Kidney (tissue), 14 donors: Measurements from ENCODE around the gene MUC6. TPM values are rescaled to one million over a fixed set of nuclear protein-coding genes. Genes with fewer than 3 reads are reported as not detected.

Experiments
- DNase-seq, 5 donors: peaks; one replicate each; pipeline ENCODE4 v3.0.0-alpha.2; 2013 to 2020
- FAIRE-seq: peaks from 2 replicates; lab custom pipeline; 2012; peaks lifted over from hg19 to GRCh38; lab: Jason Lieb, UNC
- H3K27ac ChIP-seq, 2 donors: one replicate each; pipeline ENCODE4 v1.7.0; 2013; ENCODE audit warnings: low read depth in 2 of 2, low read length in 2 of 2, inconsistent platforms in 1 of 2
- H3K27me3 ChIP-seq: one replicate; pipeline ENCODE4 v1.7.1; 2013; ENCODE audit warnings: low read length, inconsistent platforms; ENCODE audit not compliant: control insufficient read depth, insufficient read depth
- H3K36me3 ChIP-seq, 3 donors: one replicate each; pipeline versions ENCODE4 v1.7.0 to v1.7.1; 2013; ENCODE audit warnings: low read length in 3 of 3, control low read depth in 1 of 3, inconsistent platforms in 1 of 3; ENCODE audit not compliant: insufficient read depth in 3 of 3, control insufficient read depth in 2 of 3
- H3K4me1 ChIP-seq, 3 donors: one replicate each; pipeline versions ENCODE4 v1.7.0 to v1.7.1; 2013; ENCODE audit warnings: low read length in 3 of 3, inconsistent platforms in 1 of 3, low read depth in 1 of 3; ENCODE audit not compliant: control insufficient read depth in 2 of 3, insufficient read depth in 2 of 3
- H3K4me3 ChIP-seq, 3 donors: one replicate each; pipeline versions ENCODE4 v1.7.0 to v1.8.1; 2013; ENCODE audit warnings: low read length in 3 of 3, control low read depth in 1 of 3, inconsistent platforms in 1 of 3
- H3K9ac ChIP-seq, 3 donors: one replicate each; pipeline versions ENCODE4 v1.7.0 to v1.7.1; 2013; ENCODE audit warnings: low read length in 3 of 3, control low read depth in 1 of 3, inconsistent platforms in 1 of 3
- H3K9me3 ChIP-seq, 3 donors: one replicate each; pipeline versions ENCODE4 v1.7.0 to v1.7.1; 2013; ENCODE audit warnings: low read length in 3 of 3, control low read depth in 1 of 3, inconsistent platforms in 1 of 3; ENCODE audit not compliant: control insufficient read depth in 2 of 3, insufficient read depth in 1 of 3
- intact Hi-C: fragments of 100-400 bp; cut with DNase I; formaldehyde crosslinking; loops from one replicate; pipeline ENCODE4 v1.11.1; 2022
- polyA plus RNA-seq: library from polyadenylated mRNA; stranded (reverse); fragments of 350-450 nt; fragmentation: Illumina TruSeq; extraction: RNeasy Lipid Tissue Mini Kit (QIAGEN cat#74804); gene quantifications from one replicate; pipeline ENCODE4 v1.2.3, GENCODE V29; 2014; ENCODE audit warnings: low read depth, low replicate concordance; ENCODE audit not compliant: insufficient read depth
- total RNA-seq: library from RNA; stranded (reverse); fragmentation: NEBNext Ultra II Directional; extraction: Animal tissue kit (Norgen Biotek cat#: 25700); gene quantifications from one replicate; pipeline ENCODE4 v1.2.1, GENCODE V29; 2021
- TF ChIP-seq, protein P1 (sequence below): IDR thresholded peaks from 3 replicates; pipeline ENCODE4 v1.5.1; 2012; ENCODE audit warnings: mild to moderate bottlenecking, moderate library complexity, borderline replicate concordance; ENCODE audit not compliant: insufficient read depth; ENCODE audit errors: extremely low read depth
- donor health status: control.
- donor health status: control.
- donor health status: control.
- donor health status: control.
- donor health status: control.
- donor health status: DM: yes; HTN: yes; CAD: no.
- donor health status: Normal renal cell carcinoma (clear cell type).

MUC6 gene
- total and polyA plus RNA-seq, 2 donors from 2014 or later: 1.1 to 3.0 TPM

DNA sequence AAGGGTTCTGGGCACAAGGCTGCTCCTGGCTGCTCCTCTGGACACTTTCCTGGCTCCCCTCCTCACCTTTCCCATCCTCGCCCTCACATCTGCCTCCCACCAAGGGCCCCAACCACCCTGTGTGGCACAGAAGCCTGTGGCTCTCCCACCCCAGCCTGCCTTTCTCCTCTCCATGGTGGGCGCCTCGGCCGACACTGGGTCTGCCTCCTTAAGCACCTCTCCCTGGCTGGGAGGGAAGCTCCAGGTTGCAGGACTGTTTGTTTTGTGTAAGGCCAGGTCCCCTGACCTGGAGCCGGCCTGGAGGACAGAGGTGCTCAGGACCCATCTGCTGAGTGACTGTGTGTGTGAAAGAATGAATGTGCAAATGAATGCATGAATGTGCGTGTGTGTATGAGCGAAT lies 14.1 kb downstream of the MUC6 start:
- Histone ChIP-seq H3K4me1 (no peaks in the 10 kb centered on the region), H3K9me3 (peaks cover 0 to 3% (median 0%) of the 10 kb centered on the region in 3 donors), H3K9ac (no peak overlapping the region), H3K36me3 (peaks cover 0 to 2% (median 0%) of the 10 kb centered on the region in 3 donors), H3K27me3 (no peaks in the 10 kb centered on the region), H3K27ac (no peak overlapping the region), H3K4me3 (no peak overlapping the region)
- no peak for FAIRE-seq
- TF ChIP-seq, protein P1, sequence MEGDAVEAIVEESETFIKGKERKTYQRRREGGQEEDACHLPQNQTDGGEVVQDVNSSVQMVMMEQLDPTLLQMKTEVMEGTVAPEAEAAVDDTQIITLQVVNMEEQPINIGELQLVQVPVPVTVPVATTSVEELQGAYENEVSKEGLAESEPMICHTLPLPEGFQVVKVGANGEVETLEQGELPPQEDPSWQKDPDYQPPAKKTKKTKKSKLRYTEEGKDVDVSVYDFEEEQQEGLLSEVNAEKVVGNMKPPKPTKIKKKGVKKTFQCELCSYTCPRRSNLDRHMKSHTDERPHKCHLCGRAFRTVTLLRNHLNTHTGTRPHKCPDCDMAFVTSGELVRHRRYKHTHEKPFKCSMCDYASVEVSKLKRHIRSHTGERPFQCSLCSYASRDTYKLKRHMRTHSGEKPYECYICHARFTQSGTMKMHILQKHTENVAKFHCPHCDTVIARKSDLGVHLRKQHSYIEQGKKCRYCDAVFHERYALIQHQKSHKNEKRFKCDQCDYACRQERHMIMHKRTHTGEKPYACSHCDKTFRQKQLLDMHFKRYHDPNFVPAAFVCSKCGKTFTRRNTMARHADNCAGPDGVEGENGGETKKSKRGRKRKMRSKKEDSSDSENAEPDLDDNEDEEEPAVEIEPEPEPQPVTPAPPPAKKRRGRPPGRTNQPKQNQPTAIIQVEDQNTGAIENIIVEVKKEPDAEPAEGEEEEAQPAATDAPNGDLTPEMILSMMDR: no peak
- no peak for DNase-seq
- intact Hi-C loops: no loop called here

DNA sequence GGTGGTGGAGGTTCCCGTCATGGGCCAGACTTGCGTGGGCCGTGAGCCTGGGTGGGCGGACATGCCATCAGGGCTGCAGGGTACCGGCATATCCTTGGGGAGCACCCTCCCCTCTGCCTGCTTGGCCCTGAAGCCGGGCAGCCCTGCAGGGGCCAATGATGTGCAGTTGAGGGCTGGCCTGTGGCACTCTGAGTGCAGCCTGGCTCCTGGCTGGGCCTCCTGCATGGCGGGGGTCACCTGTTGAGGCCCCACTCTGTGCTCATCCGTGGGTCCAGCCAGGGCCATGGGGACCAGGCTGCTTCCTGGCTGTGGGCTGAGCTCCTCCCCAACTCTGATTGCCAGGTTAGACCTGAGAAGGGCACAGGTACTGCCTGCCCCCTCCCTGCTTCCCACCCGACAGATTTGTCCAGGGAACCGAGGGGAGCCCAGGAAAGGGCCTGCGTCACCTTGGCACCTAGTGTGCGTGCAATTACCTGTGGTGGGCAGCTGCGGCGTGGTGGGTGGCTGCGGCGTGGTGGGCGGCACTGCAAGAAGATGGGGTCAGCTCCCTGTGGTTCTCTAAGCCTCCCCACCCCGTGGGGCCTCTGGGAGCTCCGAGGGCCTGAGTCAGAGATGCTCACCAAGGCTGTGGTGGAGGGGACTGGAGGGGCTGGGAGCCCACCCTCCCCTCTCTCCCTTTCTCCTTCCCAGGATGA lies 16.2 kb downstream of the MUC6 start:
- FAIRE-seq (no peak), DNase-seq (no peak)
- Histone ChIP-seq H3K4me3 (no peak overlapping the region), H3K4me1 (no peaks in the 10 kb centered on the region), H3K27ac (no peak overlapping the region), H3K9me3 (peaks cover 0 to 3% (median 0%) of the 10 kb centered on the region in 3 donors), H3K9ac (no peak overlapping the region), H3K27me3 (no peaks in the 10 kb centered on the region), H3K36me3 (peaks cover 0 to 2% (median 2%) of the 10 kb centered on the region in 3 donors)
- intact Hi-C loops: no loop called here
- TF ChIP-seq, protein P1: no peak

DNA sequence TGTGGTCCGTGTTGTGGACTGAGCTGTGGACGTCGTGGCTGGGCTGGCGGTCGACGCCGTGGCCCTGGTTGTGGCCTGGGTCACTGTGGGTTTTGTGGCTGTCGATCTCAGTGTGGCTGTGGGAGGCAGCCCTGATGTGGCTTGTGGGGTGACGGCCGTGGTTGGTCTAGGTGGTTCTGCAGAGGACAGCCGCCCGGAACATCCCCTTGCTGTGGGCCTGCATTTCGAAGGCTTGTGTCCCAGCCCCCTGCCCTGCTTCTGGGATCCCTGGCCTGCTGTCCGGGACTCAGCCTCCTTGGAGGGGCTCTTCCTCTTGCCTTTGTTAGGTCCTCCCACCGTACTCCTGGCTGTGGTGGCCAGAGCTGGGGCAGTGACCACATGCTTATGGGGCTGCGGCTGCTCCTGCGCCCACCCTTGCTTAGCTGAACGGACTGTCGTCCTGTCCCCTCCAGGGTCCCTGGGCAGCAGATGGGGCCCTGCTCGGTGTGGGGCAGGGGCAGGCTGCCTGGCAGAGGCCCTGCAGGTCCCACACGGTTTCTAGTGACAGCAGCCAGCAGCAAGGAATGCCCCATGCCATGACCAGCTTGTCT lies 17.1 kb downstream of the MUC6 start:
- Histone ChIP-seq H3K27me3 (no peaks in the 10 kb centered on the region), H3K36me3 (peaks cover 0 to 2% (median 2%) of the 10 kb centered on the region in 3 donors), H3K4me3 (no peak overlapping the region), H3K9me3 (peaks cover 0 to 3% (median 0%) of the 10 kb centered on the region in 3 donors), H3K4me1 (no peaks in the 10 kb centered on the region), H3K27ac (no peak overlapping the region), H3K9ac (no peak overlapping the region)
- DNase-seq: no peak
- intact Hi-C loops: no loop called here
- TF ChIP-seq, protein P1: no peak
- no peak for FAIRE-seq
